Memory B cell (primary cell): ENCODE data around the gene ALKBH5.
A peak's percentile ranks its signal among the peaks of the same experiment; 100 is the strongest.

ENCODE experiments used
- ATAC-seq: fragments of 150-1000 bp; cut with Tn5 transposase; 2 replicates; pipeline ENCODE4 v1.10.0; 2021; ENCODE audit warnings: low read depth, mild to moderate bottlenecking, moderate library complexity
- DNase-seq, 2 donors: peaks; one replicate each; pipeline ENCODE4 v3.0.0; 2022; ENCODE audit warnings: low spot score in 2 of 2
- H3K27ac Mint-ChIP-seq: one replicate; pipeline ENCODE4 v1.8.0; 2022; ENCODE audit warnings: mild to moderate bottlenecking, moderate library complexity, mixed read lengths
- H3K27me3 Mint-ChIP-seq: one replicate; pipeline ENCODE4 v1.8.0; 2022; ENCODE audit warnings: mixed read lengths
- H3K36me3 Mint-ChIP-seq: one replicate; pipeline ENCODE4 v1.8.0; 2022; ENCODE audit warnings: mild to moderate bottlenecking, mixed read lengths
- H3K4me1 Mint-ChIP-seq: one replicate; pipeline ENCODE4 v1.8.0; 2022; ENCODE audit warnings: mixed read lengths
- H3K4me3 Mint-ChIP-seq: one replicate; pipeline ENCODE4 v1.8.0; 2022; ENCODE audit warnings: mild to moderate bottlenecking, moderate library complexity, mixed read lengths
- H3K9me3 Mint-ChIP-seq: one replicate; pipeline ENCODE4 v1.8.0; 2022; ENCODE audit warnings: mixed read lengths

ALKBH5 gene

DNA sequence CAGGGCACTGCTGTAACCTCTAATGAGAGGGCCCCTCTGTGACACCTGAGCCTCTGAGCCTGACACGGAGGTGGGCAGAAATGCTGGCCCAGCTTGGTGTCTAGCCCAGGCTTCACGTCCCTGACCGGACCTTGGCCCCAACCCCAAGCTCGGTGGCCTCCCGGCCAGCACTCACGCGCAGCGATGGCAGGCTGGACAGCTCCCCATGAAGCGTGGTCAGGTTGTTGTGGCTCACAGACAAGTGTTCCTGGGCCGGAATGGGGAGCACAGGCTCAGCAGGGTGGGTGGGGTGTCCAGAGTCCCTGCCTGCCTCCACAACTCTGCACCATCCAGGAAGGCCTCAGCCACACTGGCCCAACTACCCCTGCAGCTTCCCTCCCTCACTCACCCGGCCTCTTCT, 72.7 kb downstream of the ALKBH5 start:
- Mint-ChIP-seq H3K27ac (no peak overlapping the region), H3K4me1 (peaks cover 12% of the 10 kb centered on the region), H3K4me3 (no peak overlapping the region), H3K36me3 (peaks cover 11% of the 10 kb centered on the region), H3K9me3 (no peaks in the 10 kb centered on the region), H3K27me3 (no peaks in the 10 kb centered on the region)
- no peak for DNase-seq
- ATAC-seq: no peak

DNA sequence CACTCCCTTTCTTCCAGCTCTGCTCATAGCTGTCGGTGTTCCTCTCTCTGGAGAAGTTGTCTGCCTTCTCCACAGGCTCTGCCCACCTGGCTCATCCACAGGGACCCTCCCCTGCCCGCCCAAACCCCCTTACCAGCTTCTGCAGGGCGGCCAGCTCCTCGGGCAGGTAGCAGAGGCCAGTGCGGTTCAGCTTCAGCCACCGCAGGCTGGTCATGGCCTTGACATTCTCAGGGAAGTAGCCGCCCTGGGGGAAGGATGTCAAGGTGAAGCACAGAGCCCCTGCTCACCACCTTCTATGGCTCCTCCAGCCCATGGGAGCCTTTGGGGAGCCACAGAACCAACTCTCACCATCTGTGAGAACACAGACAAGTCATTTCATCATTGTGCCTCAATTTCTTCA, 73.1 kb downstream of the ALKBH5 start:
- Mint-ChIP-seq H3K4me3 (no peak overlapping the region), H3K36me3 (peaks cover 7% of the 10 kb centered on the region), H3K4me1 (peaks cover 15% of the 10 kb centered on the region), H3K9me3 (no peaks in the 10 kb centered on the region), H3K27me3 (no peaks in the 10 kb centered on the region), H3K27ac (no peak overlapping the region)
- ATAC-seq (no peak), DNase-seq (no peak)

DNA sequence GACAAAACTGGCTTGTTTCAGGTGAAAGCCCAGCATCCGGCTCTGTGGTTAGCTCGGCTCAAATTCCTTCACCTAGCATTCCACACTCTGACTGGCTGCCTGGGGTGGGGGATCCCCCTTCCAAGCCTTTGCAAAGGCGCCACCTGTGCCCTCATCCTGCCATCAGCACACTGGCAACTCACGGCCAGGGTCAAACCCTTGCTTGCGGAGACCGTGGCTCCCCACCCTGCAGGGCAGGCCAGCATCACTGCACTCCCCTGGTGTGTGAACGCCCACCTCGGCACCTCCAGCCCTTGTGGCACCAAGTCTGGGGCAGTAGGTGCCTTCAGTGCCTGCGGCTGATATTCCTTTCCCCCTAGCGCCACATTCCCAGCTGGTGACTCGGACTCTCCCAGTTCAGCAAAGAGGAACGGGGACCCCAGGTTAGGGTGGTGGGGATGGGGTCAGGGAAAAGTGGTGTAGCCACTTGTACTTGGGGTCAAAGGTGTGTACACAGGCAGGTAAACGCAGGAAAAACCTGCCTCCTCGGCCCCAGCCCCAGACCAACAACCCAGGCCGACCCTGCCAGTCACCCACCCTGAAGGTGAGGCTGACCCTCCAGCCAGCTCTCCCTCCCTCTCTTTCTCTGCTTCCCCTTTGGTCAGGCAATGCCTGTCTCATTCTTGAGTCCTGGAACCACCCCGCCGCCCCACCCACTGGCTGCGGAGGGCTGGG, 73.8 kb downstream of the ALKBH5 start:
- ATAC-seq (no peak), DNase-seq (no peak)
- Mint-ChIP-seq H3K4me3 (peak overlapping the region; percentile 93), H3K4me1 (peaks cover 15% of the 10 kb centered on the region), H3K27me3 (no peaks in the 10 kb centered on the region), H3K9me3 (no peaks in the 10 kb centered on the region), H3K36me3 (peaks cover 6% of the 10 kb centered on the region), H3K27ac (peak overlapping the region; percentile 83)

DNA sequence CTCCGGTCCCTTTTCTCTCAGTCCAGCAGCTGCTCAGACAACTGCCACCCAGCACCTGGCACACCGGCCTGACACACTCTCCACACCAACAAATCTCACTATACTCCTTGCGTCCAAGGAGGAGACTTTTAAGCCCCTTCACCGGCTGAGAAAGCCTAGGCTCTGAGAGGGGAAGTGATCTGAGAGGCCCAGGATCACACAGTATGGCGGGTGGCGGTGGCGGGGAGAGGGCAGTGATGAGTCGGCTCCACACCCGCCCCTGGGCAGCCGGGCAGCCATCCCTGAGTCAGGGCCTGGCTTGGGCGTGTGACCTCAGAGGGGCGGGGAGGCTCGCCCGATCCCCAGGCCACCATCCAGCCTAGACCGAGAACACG, 74.3 kb downstream of the ALKBH5 start:
- Mint-ChIP-seq H3K27ac (peak overlapping the region; percentile 83), H3K27me3 (no peaks in the 10 kb centered on the region), H3K36me3 (peaks cover 5% of the 10 kb centered on the region), H3K4me3 (peak overlapping the region; percentile 93), H3K9me3 (no peaks in the 10 kb centered on the region), H3K4me1 (peaks cover 15% of the 10 kb centered on the region)
- DNase-seq (peak; percentile 34 to 51), ATAC-seq (peak; percentile 42)

DNA sequence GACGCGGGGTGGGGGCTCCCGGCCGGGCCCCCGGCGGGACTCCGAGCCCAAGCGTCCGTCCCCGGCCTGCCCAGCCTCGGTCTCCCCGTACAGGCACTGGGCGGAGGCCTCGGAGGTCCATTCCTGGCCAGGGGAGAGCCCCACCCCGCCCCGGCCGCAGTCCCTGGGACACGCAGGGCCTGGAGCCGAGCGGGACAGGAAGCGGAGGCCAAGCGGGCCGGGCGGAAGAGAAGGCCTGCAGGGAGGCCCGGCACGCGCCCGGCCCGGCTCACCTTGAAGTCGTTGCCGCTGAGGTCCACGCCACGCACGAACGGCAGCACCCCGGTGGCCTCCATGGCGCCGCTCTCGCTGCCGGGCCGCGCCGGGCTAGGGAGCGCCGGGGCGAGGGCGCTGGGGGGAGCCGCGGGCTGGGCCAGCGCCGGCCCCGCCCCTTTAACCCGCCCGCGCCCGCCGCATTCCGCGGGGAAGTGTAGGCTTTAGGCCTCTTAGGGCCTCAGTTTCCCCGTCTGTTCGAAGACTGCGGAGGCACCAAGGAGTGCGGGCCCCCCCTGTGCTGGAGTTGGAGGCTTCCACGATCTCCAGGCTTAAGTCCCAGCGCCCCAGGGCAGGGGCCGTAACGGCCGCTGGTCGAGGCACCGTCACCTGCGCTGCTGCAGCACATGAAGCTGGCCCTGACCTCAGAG, 74.9 kb downstream of the ALKBH5 start, which contains the start of gene FLII:
TSS of gene FLII (minus strand) at position 383 of the 683 bp plus-strand sequence. CDS start at position 335, 48 bp downstream.
- Mint-ChIP-seq H3K27me3 (no peaks in the 10 kb centered on the region), H3K9me3 (no peaks in the 10 kb centered on the region), H3K36me3 (peaks cover 6% of the 10 kb centered on the region), H3K4me1 (peaks cover 15% of the 10 kb centered on the region), H3K4me3 (peak within 1 kb of the TSS; percentile 93), H3K27ac (peak within 1 kb of the TSS; percentile 83)
- DNase-seq (peak; percentile 35 to 63), ATAC-seq (peak; percentile 50)
